T-helper 1 cell treated with Interleukin-12 subunit alpha and Interleukin-12 subunit beta and Interleukin-4 antibody, amounts not matched to agents 30 ng/mL and 1 ng/mL, for 36 hours (primary cell): ENCODE results near the gene TCP11L2. TPM values are rescaled to one million over a fixed set of nuclear protein-coding genes. Genes with fewer than 3 reads are reported as not detected.
"Not testable (repeated sequence)": the region's sequence is repeated elsewhere in the genome, so short reads cannot be mapped to it uniquely, and the experiment has no call there.

ENCODE experiments used
- intact Hi-C: fragments of 100-400 bp; cut with micrococcal nuclease; formaldehyde crosslinking; loops from one replicate; pipeline ENCODE4 v1.15.1; 2024
- total RNA-seq: library from RNA; stranded (reverse); gene quantifications from 2 replicates; pipeline ENCODE4 v1.2.3, GENCODE V29; 2022

TCP11L2 gene
- total RNA-seq, 1 donor from 2014 or later = 19.8 TPM

GRCh38 chr12:106282457-106283097, 20.0 kb upstream of the TCP11L2 start:
- intact Hi-C loops = loop anchor here (1.0 to 5.0 kb wide), 5 partner anchors 19 to 862 kb away; partner anchors contain the start of gene NUAK1

GRCh38 chr12:106284358-106285105, 18.0 kb upstream of the TCP11L2 start:
- intact Hi-C loops = loop anchor here (5.0 kb wide), 1 partner anchor 147 kb away; the partner anchor contains the start of gene NUAK1

GRCh38 chr12:106285982-106286381, 16.6 kb upstream of the TCP11L2 start:
- intact Hi-C loops = no loop called here

DNA sequence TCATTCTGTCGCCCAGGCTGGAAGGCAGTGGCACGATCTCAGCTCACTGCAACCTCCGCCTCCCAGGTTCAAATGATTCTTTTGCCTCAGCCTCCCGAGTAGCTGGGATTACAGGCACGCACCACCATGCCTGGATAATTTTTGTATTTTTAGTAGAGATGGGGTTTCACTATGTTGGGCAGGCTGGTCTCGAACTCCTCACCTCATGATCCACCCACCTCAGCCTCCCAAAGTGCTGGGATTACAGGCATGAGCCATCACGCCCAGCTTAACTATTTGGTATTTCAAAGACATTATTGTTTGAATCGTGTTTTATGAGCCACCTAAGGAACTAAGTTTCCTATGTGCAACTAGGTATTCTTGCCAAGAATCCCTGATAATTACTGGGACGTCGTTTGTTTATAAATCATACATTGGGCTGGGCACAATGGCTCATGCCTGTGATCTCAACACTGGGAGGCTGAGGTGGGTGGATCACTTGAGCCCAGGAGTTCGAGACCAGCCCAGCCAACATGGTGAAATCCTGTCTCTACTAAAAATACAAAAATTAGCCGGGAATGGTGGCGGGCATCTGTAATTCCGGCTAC, 15.9 kb upstream of the TCP11L2 start:
- intact Hi-C loops = not testable (repeated sequence)

- intact Hi-C loops = no loop called here
Observed at GRCh38 chr12:106287364-106287763, 15.2 kb upstream of the TCP11L2 start.

GRCh38 chr12:106288101-106288493, 14.4 kb upstream of the TCP11L2 start:
- intact Hi-C loops = no loop called here

DNA sequence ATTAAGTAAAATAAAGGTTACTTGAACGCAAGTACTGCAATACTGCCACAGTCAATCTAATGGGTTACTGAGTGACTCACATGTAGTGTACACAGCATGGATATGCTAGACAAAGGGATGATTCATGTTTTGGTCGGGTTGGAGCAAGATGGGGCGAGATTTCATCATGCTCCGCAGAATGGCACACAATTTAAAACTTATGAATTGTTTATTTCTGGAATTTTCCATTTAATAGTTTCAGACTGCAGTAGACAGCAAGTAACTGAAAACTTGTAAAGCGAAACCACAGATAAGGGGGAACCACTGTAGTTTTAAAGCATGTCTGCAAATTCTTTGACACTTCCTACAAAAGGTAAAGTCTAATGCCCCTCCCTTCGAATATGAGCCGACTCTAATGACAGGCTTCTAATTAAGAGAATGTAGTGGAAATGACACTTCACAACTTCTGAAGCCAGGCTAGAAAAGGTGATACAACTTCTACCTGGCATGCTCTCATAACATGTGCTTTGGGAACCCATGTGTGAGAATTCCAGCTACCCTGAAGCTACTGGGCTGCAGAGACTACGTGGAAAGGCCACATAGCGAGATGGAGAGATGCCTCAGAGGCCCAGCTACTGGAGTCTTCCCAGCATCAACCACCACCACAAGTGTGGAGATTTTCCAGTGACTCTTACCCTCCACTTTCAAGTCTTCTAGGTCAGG, 13.9 kb upstream of the TCP11L2 start:
- intact Hi-C loops = no loop called here

GRCh38 chr12:106289196-106289681, 13.3 kb upstream of the TCP11L2 start:
- intact Hi-C loops = no loop called here

DNA sequence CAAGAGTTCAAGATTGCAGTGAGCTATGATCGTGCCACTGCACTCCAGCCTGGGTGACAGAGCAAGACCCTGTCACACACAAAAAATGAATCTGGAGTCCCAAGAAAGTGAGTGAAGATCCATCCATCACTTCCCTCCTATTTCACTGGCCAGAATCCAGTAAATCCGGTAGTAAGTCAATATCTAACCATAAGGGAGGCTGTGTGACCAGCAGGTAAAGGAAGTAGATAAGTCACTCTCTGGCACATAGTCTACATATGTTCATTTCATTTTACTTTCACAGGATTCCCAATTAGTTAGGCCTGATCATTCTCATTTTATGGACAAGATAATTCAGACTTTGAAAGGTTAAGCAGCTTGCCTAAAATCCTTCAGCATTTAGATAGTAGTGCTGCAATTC, 11.9 kb upstream of the TCP11L2 start:
- intact Hi-C loops = no loop called here

- intact Hi-C loops = no loop called here
Observed at GRCh38 chr12:106291342-106291741, 11.2 kb upstream of the TCP11L2 start.

DNA sequence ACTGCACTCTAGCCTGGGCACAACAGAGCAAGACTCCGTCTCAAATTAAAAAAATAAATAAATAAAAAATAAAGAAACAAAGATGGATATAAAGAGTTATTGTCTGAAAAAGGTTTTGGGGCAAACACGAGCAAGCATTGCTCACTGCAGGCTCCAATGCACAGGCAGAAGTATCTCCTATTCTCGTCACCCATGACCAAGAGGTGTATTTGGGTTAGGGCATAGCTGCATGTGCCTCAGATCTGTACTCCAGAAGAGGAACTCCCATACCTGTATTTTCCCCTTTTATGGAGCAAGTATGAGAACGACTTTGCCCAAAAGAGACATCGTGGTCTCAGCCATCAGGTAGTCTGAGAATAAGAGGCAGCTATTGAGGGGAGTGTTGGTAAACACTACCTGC, 10.2 kb upstream of the TCP11L2 start:
- intact Hi-C loops = no loop called here

GRCh38 chr12:106296179-106296877, 6.2 kb upstream of the TCP11L2 start:
- intact Hi-C loops = no loop called here

- intact Hi-C loops = no loop called here
Observed at GRCh38 chr12:106297075-106297474, 5.5 kb upstream of the TCP11L2 start.

- intact Hi-C loops = no loop called here
Observed at GRCh38 chr12:106297681-106298080, 4.9 kb upstream of the TCP11L2 start.

GRCh38 chr12:106299202-106299774, 3.2 kb upstream of the TCP11L2 start:
- intact Hi-C loops = no loop called here

DNA sequence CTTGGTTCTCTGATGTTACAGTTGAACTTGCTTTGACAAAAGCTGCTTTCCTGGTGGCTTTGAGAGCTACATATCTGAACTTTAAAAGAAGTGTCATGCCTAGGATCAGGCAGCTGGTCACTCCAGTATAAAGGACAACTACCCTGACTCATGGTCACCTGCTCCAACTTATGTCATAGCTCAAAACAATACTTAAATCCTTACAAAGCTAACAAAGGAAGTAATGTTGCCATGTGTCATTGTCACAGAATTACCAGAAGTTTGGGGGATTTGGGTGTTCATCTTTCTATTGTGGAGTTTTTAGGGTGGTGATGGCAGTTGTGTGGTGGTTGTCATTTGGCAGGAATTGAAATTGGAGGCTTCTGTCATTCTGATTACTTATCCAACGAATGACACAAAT, 1.8 kb upstream of the TCP11L2 start:
- intact Hi-C loops = loop anchor here (1.0 to 5.0 kb wide), 6 partner anchors 18 to 1387 kb away; partner anchors contain the start of genes C12orf75 and PWP1

GRCh38 chr12:106301241-106301610, 1.3 kb upstream of the TCP11L2 start:
- intact Hi-C loops = loop anchor here (1.0 to 5.0 kb wide), 6 partner anchors 19 to 1386 kb away; partner anchors contain the start of genes C12orf75 and PWP1

- intact Hi-C loops = loop anchor here (1.0 to 5.0 kb wide), 13 partner anchors 19 to 1459 kb away; partner anchors contain the start of genes C12orf75, CRY1, POLR3B and PRDM4
Observed at GRCh38 chr12:106301611-106302321, 767 bp upstream of the TCP11L2 start.

GRCh38 chr12:106303202-106303820, 778 bp downstream of the TCP11L2 start:
- intact Hi-C loops = loop anchor here (1.0 to 5.0 kb wide), 7 partner anchors 471 to 1457 kb away; partner anchors contain the start of genes C12orf75, MTERF2, PRDM4 and PWP1
